ENCODE results near the gene SPATA21. TPM values are rescaled to one million over a fixed set of nuclear protein-coding genes. Genes with fewer than 3 reads are reported as not detected.
"Not testable (repeated sequence)": the region's sequence is repeated elsewhere in the genome, so short reads cannot be mapped to it uniquely, and the experiment has no call there.

SPATA21 gene
- polyA plus RNA-seq, result not detected

GRCh38 chr1:16436946-16437474 is at the start of gene SPATA21:
Gene SPATA21, minus strand, starts transcription at chr1:16437424. Its CDS starts 6,053 bp downstream, at chr1:16431371.
- no peak within 1 kb of the TSS for H3K27ac Mint-ChIP-seq
- peaks cover 28 to 39% (median 29%) of the 10 kb centered on the region in 3 donors for H3K4me1 Mint-ChIP-seq
- no peaks in the 10 kb centered on the region for H3K9me3 Mint-ChIP-seq
- peak within 1 kb of the TSS in 1 of 4 donors; percentile 38 for H3K4me3 Mint-ChIP-seq
- no peaks in the 10 kb centered on the region for H3K27me3 Mint-ChIP-seq
- no peaks in the 10 kb centered on the region for H3K36me3 Mint-ChIP-seq

- H3K9me3 Mint-ChIP-seq, H3K27ac Mint-ChIP-seq, H3K36me3 Mint-ChIP-seq, H3K27me3 Mint-ChIP-seq, H3K4me1 Mint-ChIP-seq, H3K4me3 Mint-ChIP-seq: not testable (repeated sequence)
These were observed 49.8 kb upstream of the SPATA21 start for GRCh38 chr1:16487011-16487410.

- not testable (repeated sequence) for H3K4me1 Mint-ChIP-seq, H3K4me3 Mint-ChIP-seq, H3K36me3 Mint-ChIP-seq, H3K27me3 Mint-ChIP-seq, H3K27ac Mint-ChIP-seq, H3K9me3 Mint-ChIP-seq
These were observed 49.1 kb upstream of the SPATA21 start for GRCh38 chr1:16486316-16486715.

- H3K4me1 Mint-ChIP-seq, result no peaks in the 10 kb centered on the region
- peaks cover 3% of the 10 kb centered on the region for H3K36me3 Mint-ChIP-seq
- no peaks in the 10 kb centered on the region for H3K9me3 Mint-ChIP-seq
- H3K27me3 Mint-ChIP-seq, result no peaks in the 10 kb centered on the region
- H3K27ac Mint-ChIP-seq, result no peak overlapping the region
- H3K4me3 Mint-ChIP-seq, result no peak overlapping the region
These were observed 47.7 kb upstream of the SPATA21 start for GRCh38 chr1:16484931-16485330.

GRCh38 chr1:16484501-16484835 is 47.2 kb upstream of the SPATA21 start:
- Mint-ChIP-seq H3K9me3 (no peaks in the 10 kb centered on the region), H3K4me1 (no peaks in the 10 kb centered on the region), H3K36me3 (peaks cover 3% of the 10 kb centered on the region), H3K27me3 (no peaks in the 10 kb centered on the region), H3K27ac (no peak overlapping the region), H3K4me3 (no peak overlapping the region)

GRCh38 chr1:16483639-16484500 is 46.6 kb upstream of the SPATA21 start:
- not testable (repeated sequence) for H3K27ac Mint-ChIP-seq, H3K4me3 Mint-ChIP-seq, H3K27me3 Mint-ChIP-seq, H3K9me3 Mint-ChIP-seq, H3K4me1 Mint-ChIP-seq, H3K36me3 Mint-ChIP-seq

- H3K4me3 Mint-ChIP-seq, H3K27me3 Mint-ChIP-seq, H3K9me3 Mint-ChIP-seq, H3K27ac Mint-ChIP-seq, H3K4me1 Mint-ChIP-seq, H3K36me3 Mint-ChIP-seq: not testable (repeated sequence)
These were observed 45.9 kb upstream of the SPATA21 start for GRCh38 chr1:16483146-16483545.

- Mint-ChIP-seq H3K9me3 (no peaks in the 10 kb centered on the region), H3K36me3 (peaks cover 4% of the 10 kb centered on the region), H3K27ac (no peak overlapping the region), H3K4me3 (no peak overlapping the region), H3K27me3 (no peaks in the 10 kb centered on the region), H3K4me1 (peaks cover 0 to 5% (median 0%) of the 10 kb centered on the region in 3 donors)
These were observed 40.9 kb upstream of the SPATA21 start for GRCh38 chr1:16478091-16478490.

- not testable (repeated sequence) for H3K27me3 Mint-ChIP-seq, H3K9me3 Mint-ChIP-seq, H3K4me3 Mint-ChIP-seq, H3K4me1 Mint-ChIP-seq, H3K27ac Mint-ChIP-seq, H3K36me3 Mint-ChIP-seq
These were observed 38.8 kb upstream of the SPATA21 start for GRCh38 chr1:16475771-16476770.

- H3K4me1 Mint-ChIP-seq, H3K36me3 Mint-ChIP-seq, H3K4me3 Mint-ChIP-seq, H3K9me3 Mint-ChIP-seq, H3K27ac Mint-ChIP-seq, H3K27me3 Mint-ChIP-seq: not testable (repeated sequence)
These were observed 37.7 kb upstream of the SPATA21 start for GRCh38 chr1:16474891-16475290.

GRCh38 chr1:16474166-16474800 is 37.1 kb upstream of the SPATA21 start:
- Mint-ChIP-seq H3K36me3 (peaks cover 2% of the 10 kb centered on the region), H3K9me3 (no peaks in the 10 kb centered on the region), H3K4me3 (no peak overlapping the region), H3K27ac (no peak overlapping the region), H3K4me1 (peaks cover 0 to 7% (median 1%) of the 10 kb centered on the region in 3 donors), H3K27me3 (no peaks in the 10 kb centered on the region)

GRCh38 chr1:16468558-16468957 is 31.3 kb upstream of the SPATA21 start:
- no peaks in the 10 kb centered on the region for H3K9me3 Mint-ChIP-seq
- H3K27ac Mint-ChIP-seq, result no peak overlapping the region
- H3K36me3 Mint-ChIP-seq, result peaks cover 7% of the 10 kb centered on the region
- no peak overlapping the region for H3K4me3 Mint-ChIP-seq
- H3K4me1 Mint-ChIP-seq, result peaks cover 2 to 7% (median 4%) of the 10 kb centered on the region in 3 donors
- no peaks in the 10 kb centered on the region for H3K27me3 Mint-ChIP-seq

GRCh38 chr1:16464917-16465625 is 27.8 kb upstream of the SPATA21 start:
- no peaks in the 10 kb centered on the region for H3K27me3 Mint-ChIP-seq
- H3K9me3 Mint-ChIP-seq, result no peaks in the 10 kb centered on the region
- no peak overlapping the region for H3K27ac Mint-ChIP-seq
- peaks cover 0 to 7% (median 2%) of the 10 kb centered on the region in 3 donors for H3K4me1 Mint-ChIP-seq
- peaks cover 7% of the 10 kb centered on the region for H3K36me3 Mint-ChIP-seq
- peak overlapping the region in 1 of 4 donors; percentile 34 for H3K4me3 Mint-ChIP-seq

- Mint-ChIP-seq H3K9me3 (no peaks in the 10 kb centered on the region), H3K36me3 (peaks cover 5% of the 10 kb centered on the region), H3K27me3 (no peaks in the 10 kb centered on the region)
These were observed 25.6 kb upstream of the SPATA21 start for GRCh38 chr1:16462773-16463330.

More at GRCh38 chr1:16462773-16463330, 25.6 kb upstream of the SPATA21 start:
- Mint-ChIP-seq H3K4me1 (peaks cover 0 to 9% (median 2%) of the 10 kb centered on the region in 3 donors), H3K4me3 (no peak overlapping the region), H3K27ac (peak overlapping the region in 1 of 3 donors; percentile 35)
